A549 (cell line): Measurements from ENCODE around the gene GMCL1. TPM values are rescaled to one million over a fixed set of nuclear protein-coding genes. Genes with fewer than 3 reads are reported as not detected.

Source experiments
- ATAC-seq, 2 experiments: fragments of 200-7000 bp in 1 of 2; fragments of >200 bp in 1 of 2; cut with Nextera tagmentation in 1 of 2; cut with Tn5 transposase in 1 of 2; 3 replicates each; pipeline versions ENCODE4 v1.8.0 to v1.9.1; 2018 to 2020; ENCODE audit warnings: mild to moderate bottlenecking in 1 of 2, moderate library complexity in 1 of 2
- CTCF ChIA-PET: fragments of 300-600 bp; sonication (Branson Sonifier 250); formaldehyde crosslinking; extraction: SDS; loops from one replicate; lab custom pipeline; 2021; ENCODE audit warnings: antibody characterized with exemption, inconsistent platforms; lab: Yijun Ruan, JAX
- POLR2A ChIA-PET: fragments of 350-600 bp; formaldehyde crosslinking; extraction: SDS; loops from one replicate; lab custom pipeline; 2021; ENCODE audit warnings: antibody characterized with exemption, inconsistent platforms; lab: Yijun Ruan, JAX
- DNase-seq, 2 experiments: peaks; one replicate each; pipeline versions ENCODE4 v3.0.0 to v3.0.0-alpha.2; 2011 to 2016; ENCODE audit warnings: low read depth in 1 of 2, low spot score in 1 of 2
- FAIRE-seq: peaks from 2 replicates; lab custom pipeline; 2011; peaks lifted over from hg19 to GRCh38; lab: Jason Lieb, UNC
- H3K27ac ChIP-seq, 2 experiments: fragments of >200 bp; sonication (Bioruptor Twin); formaldehyde crosslinking; 3 replicates each; pipeline ENCODE4 v1.5.1; 2016 to 2017
- H3K4me1 ChIP-seq: fragments of >200 bp; sonication (Bioruptor Twin); formaldehyde crosslinking; 3 replicates; pipeline ENCODE4 v1.6.1; 2016
- H3K4me2 ChIP-seq: fragments of >200 bp; sonication (Bioruptor Twin); formaldehyde crosslinking; 3 replicates; pipeline ENCODE4 v1.6.1; 2016
- H3K4me3 ChIP-seq: fragments of >200 bp; sonication (Bioruptor Twin); formaldehyde crosslinking; 3 replicates; pipeline ENCODE4 v1.5.1; 2016
- H3K9me3 ChIP-seq: fragments of >200 bp; sonication (Bioruptor Twin); formaldehyde crosslinking; 3 replicates; pipeline ENCODE4 v1.6.1; 2016
- CBX8 ChIP-seq: fragments of 200-600 bp; sonication (generic); IDR thresholded peaks from 2 replicates; pipeline ENCODE4 v1.6.1; 2016
- CEBPB ChIP-seq, 2 experiments: fragments of >200 bp in 1 of 2; sonication (Bioruptor Twin) in 1 of 2; formaldehyde crosslinking in 1 of 2; IDR thresholded peaks; 2 replicates each; pipeline ENCODE4 v1.6.1; 2012 to 2016
- CHD2 ChIP-seq: fragments of 150-350 bp; IDR thresholded peaks from 2 replicates; pipeline ENCODE4 v1.6.1; 2014; ENCODE audit warnings: low read length; ENCODE audit not compliant: partially characterized antibody
- CHD4 ChIP-seq: fragments of 200-600 bp; sonication (generic); IDR thresholded peaks from 2 replicates; pipeline ENCODE4 v1.6.1; 2016; ENCODE audit warnings: antibody characterized with exemption, mild to moderate bottlenecking, borderline replicate concordance
- EHMT2 ChIP-seq: fragments of 200-600 bp; sonication (generic); IDR thresholded peaks from 2 replicates; pipeline ENCODE4 v1.6.1; 2016; ENCODE audit warnings: antibody characterized with exemption, low read depth, mild to moderate bottlenecking, moderate library complexity
- EP300 ChIP-seq, 2 experiments: fragments of >200 bp; sonication (Bioruptor Twin); formaldehyde crosslinking; IDR thresholded peaks; 2 replicates in 1 of 2; 3 replicates in 1 of 2; pipeline ENCODE4 v1.6.1; 2016 to 2017
- ESRRA ChIP-seq: fragments of 150-350 bp; IDR thresholded peaks from 2 replicates; pipeline ENCODE4 v1.6.1; 2014; ENCODE audit warnings: mild to moderate bottlenecking, low read length, borderline replicate concordance
- HDAC2 ChIP-seq: fragments of 200-600 bp; sonication (generic); IDR thresholded peaks from 2 replicates; pipeline ENCODE4 v1.6.1; 2016
- HEYL ChIP-seq: fragments of 250-450 bp; sonication (Bioruptor Pico); IDR thresholded peaks from 2 replicates; pipeline ENCODE4 v1.8.0; 2021; ENCODE audit warnings: mild to moderate bottlenecking, moderate library complexity
- MAZ ChIP-seq: fragments of 150-350 bp; IDR thresholded peaks from 2 replicates; pipeline ENCODE4 v1.6.1; 2014; ENCODE audit warnings: antibody characterized with exemption, low read depth, low read length, borderline replicate concordance
- POLR2A ChIP-seq: IDR thresholded peaks from 2 replicates; pipeline ENCODE4 v1.6.1; 2012; ENCODE audit warnings: mild to moderate bottlenecking, low read length
- POLR2AphosphoS2 ChIP-seq: conservative IDR thresholded peaks from 2 replicates; pipeline ENCODE4 v1.6.1; 2012; ENCODE audit warnings: low read length, improper control_type of control experiment, inconsistent platforms
- RAD21 ChIP-seq, 2 experiments: fragments of >200 bp in 1 of 2; sonication (Bioruptor Twin) in 1 of 2; formaldehyde crosslinking in 1 of 2; IDR thresholded peaks in 1 of 2; conservative IDR thresholded peaks in 1 of 2; 2 replicates in 1 of 2; 3 replicates in 1 of 2; pipeline ENCODE4 v1.6.1; 2012 to 2018; ENCODE audit warnings: inconsistent platforms in 1 of 2
- RARB ChIP-seq: fragments of 250-450 bp; sonication (Bioruptor Pico); IDR thresholded peaks from 2 replicates; pipeline ENCODE4 v1.8.0; 2021; ENCODE audit warnings: mild to moderate bottlenecking, moderate library complexity
- RCOR1 ChIP-seq: fragments of 150-350 bp; IDR thresholded peaks from 2 replicates; pipeline ENCODE4 v1.6.1; 2014; ENCODE audit warnings: antibody characterized with exemption, low read length, low read depth
- TP53 ChIP-seq: fragments of 250-450 bp; sonication (Bioruptor Pico); IDR thresholded peaks from 2 replicates; pipeline ENCODE4 v1.5.0; 2021; ENCODE audit warnings: mild to moderate bottlenecking, moderate library complexity
- ZNF302 ChIP-seq: fragments of 250-450 bp; sonication (Bioruptor Pico); IDR thresholded peaks from 2 replicates; pipeline ENCODE4 v1.9.0; 2021; ENCODE audit warnings: inconsistent platforms, mild to moderate bottlenecking, moderate library complexity
- WGBS: methylation state at CpG from one replicate; pipeline ENCODE4 v1.1.6; 2017; ENCODE audit errors: missing lambda C conversion rate; 5-methylcytosine and 5-hydroxymethylcytosine counted together
- polyA plus RNA-seq, 4 experiments: library from polyadenylated mRNA; depleted of rRNA in 3 of 4; stranded (reverse); fragments of >200 nt; fragmentation: RNase III in 1 of 4; extraction: RNeasy Plus Mini Kit Qiagen cat#74134 plus additional on column Dnase treatment in 1 of 4; gene quantifications; 2 replicates in 3 of 4; 3 replicates in 1 of 4; pipeline ENCODE4 v1.2.3, GENCODE V29; 2011 to 2017
- small RNA-seq, 6 experiments: library from RNA; depleted of rRNA; stranded (forward); fragments of <200 nt; gene quantifications; one replicate each; pipeline ENCODE3, GENCODE V24; 2012
- TF ChIP-seq, protein P1 (sequence below): fragments of >200 bp; sonication (Bioruptor Twin); formaldehyde crosslinking; IDR thresholded peaks from 3 replicates; pipeline ENCODE4 v1.5.1; 2016
- TF ChIP-seq, protein P2 (sequence below): fragments of >200 bp; sonication (Bioruptor Twin); formaldehyde crosslinking; IDR thresholded peaks from 3 replicates; pipeline ENCODE4 v1.6.1; 2016
- TF ChIP-seq, protein P3 (sequence below): IDR thresholded peaks from 2 replicates; pipeline ENCODE4 v1.6.1; 2012; ENCODE audit warnings: low read depth, borderline replicate concordance

GMCL1 gene
- polyA plus RNA-seq, 2 of the 4 experiments (the other 2 are of a cell fraction): 16.6 to 21.1 TPM

DNA sequence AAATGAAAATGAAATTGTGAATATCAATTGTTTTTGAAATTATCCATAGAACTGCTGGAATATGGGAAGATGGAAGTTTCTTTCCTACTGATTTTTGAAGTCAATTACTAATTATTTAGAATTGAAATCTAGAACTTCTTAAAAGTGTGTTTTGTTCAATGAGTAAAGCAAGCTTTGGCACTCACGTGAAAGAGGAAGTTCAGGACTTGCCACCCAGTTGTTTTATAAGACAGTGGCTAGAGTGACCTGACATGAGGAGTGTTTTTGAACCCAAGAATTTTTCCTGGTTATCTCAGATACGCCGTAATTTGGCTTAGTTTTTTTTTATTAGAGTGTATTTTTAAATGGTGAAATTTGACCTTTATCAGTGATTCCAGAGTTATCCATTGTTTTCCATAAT, 88.9 kb downstream of the GMCL1 start:
- 57% methylated on average over 3 of the region's 3 CpGs for WGBS
- no peak for TF ChIP-seq ESRRA
- no peak for TF ChIP-seq CBX8
- TF ChIP-seq RAD21 (conservative IDR thresholded peaks at IDR 0.05 in 1 of 2, IDR thresholded peaks at IDR 0.05 in 1 of 2): no peak
- no peak for FAIRE-seq
- Histone ChIP-seq H3K4me2 (peak overlapping the region; percentile 24; the same call in 2 of the 3 replicates), H3K4me1 (peaks cover 15% of the 10 kb centered on the region; the same call in 2 of the 3 replicates), H3K9me3 (no peaks in the 10 kb centered on the region), H3K4me3 (no peak overlapping the region), H3K27ac (no peak overlapping the region; a peak in 1 of 6 replicates)
- CTCF ChIA-PET: interaction anchor here (1.0 to 1.8 kb wide), 3 partner anchors 151 to 168 kb away, joined by 3 to 5 read pairs (median 3); no protein-coding TSS in a partner anchor
- POLR2A ChIA-PET: interaction anchor here (0.6 kb wide), 1 partner anchor 375 kb away, joined by 3 read pairs; the partner anchor contains the start of gene SNRPG
- ATAC-seq: no peak
- DNase-seq: no peak

DNA sequence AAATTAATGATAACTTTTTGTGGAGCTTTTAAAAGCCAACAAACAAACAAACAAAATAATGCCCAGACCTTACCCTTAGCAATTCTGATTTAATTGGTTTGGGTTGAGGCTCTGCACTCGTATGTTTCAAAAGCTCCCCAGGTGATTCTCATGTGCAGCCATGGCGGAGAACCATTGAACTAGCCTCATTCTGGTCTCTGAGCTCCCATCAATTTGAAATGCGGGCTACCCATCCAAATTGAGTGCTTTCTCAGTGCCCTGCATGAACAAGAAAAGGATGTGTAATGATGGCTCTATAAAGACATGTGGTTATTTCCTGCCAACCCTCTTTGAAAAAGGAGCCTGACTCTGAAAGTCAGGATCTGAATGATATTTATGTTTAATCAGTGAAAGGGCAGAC, 93.7 kb downstream of the GMCL1 start:
- no peak for ATAC-seq
- WGBS: 91% methylated on average over 3 of the region's 3 CpGs
- no peaks in the 10 kb centered on the region for H3K9me3 ChIP-seq
- ChIA-PET POLR2A (interaction anchor here (0.7 to 2.0 kb wide), 2 partner anchors 9 to 268 kb away, joined by 4 to 8 read pairs; partner anchors contain the start of genes C2orf42 and MXD1), CTCF (interaction anchor here (0.6 to 2.0 kb wide), 7 partner anchors 10 to 220 kb away, joined by 3 to 12 read pairs (median 6); no protein-coding TSS in a partner anchor)
- no peak for DNase-seq
- no peak overlapping the region for H3K4me3 ChIP-seq
- TF ChIP-seq EHMT2 (no peak), MAZ (no peak), POLR2A (no peak), CEBPB (IDR thresholded peaks at IDR 0.05) (no peak), ZNF302 (CRISPR knock-in tag) (no peak), TP53 (no peak), CHD4 (no peak), HEYL (CRISPR knock-in tag) (no peak), RARB (CRISPR knock-in tag) (no peak), EP300 (IDR thresholded peaks at IDR 0.05) (no peak)
- TF ChIP-seq, protein P1, sequence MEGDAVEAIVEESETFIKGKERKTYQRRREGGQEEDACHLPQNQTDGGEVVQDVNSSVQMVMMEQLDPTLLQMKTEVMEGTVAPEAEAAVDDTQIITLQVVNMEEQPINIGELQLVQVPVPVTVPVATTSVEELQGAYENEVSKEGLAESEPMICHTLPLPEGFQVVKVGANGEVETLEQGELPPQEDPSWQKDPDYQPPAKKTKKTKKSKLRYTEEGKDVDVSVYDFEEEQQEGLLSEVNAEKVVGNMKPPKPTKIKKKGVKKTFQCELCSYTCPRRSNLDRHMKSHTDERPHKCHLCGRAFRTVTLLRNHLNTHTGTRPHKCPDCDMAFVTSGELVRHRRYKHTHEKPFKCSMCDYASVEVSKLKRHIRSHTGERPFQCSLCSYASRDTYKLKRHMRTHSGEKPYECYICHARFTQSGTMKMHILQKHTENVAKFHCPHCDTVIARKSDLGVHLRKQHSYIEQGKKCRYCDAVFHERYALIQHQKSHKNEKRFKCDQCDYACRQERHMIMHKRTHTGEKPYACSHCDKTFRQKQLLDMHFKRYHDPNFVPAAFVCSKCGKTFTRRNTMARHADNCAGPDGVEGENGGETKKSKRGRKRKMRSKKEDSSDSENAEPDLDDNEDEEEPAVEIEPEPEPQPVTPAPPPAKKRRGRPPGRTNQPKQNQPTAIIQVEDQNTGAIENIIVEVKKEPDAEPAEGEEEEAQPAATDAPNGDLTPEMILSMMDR: no peak
- TF ChIP-seq, protein P2, sequence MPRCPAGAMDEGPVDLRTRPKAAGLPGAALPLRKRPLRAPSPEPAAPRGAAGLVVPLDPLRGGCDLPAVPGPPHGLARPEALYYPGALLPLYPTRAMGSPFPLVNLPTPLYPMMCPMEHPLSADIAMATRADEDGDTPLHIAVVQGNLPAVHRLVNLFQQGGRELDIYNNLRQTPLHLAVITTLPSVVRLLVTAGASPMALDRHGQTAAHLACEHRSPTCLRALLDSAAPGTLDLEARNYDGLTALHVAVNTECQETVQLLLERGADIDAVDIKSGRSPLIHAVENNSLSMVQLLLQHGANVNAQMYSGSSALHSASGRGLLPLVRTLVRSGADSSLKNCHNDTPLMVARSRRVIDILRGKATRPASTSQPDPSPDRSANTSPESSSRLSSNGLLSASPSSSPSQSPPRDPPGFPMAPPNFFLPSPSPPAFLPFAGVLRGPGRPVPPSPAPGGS: no peak
- TF ChIP-seq, protein P3, sequence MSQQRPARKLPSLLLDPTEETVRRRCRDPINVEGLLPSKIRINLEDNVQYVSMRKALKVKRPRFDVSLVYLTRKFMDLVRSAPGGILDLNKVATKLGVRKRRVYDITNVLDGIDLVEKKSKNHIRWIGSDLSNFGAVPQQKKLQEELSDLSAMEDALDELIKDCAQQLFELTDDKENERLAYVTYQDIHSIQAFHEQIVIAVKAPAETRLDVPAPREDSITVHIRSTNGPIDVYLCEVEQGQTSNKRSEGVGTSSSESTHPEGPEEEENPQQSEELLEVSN: no peak
- no peak overlapping the region for H3K4me2 ChIP-seq
- FAIRE-seq: no peak
- H3K27ac ChIP-seq: no peak overlapping the region
- peaks cover 3% of the 10 kb centered on the region; the same call in 2 of the 3 replicates for H3K4me1 ChIP-seq

DNA sequence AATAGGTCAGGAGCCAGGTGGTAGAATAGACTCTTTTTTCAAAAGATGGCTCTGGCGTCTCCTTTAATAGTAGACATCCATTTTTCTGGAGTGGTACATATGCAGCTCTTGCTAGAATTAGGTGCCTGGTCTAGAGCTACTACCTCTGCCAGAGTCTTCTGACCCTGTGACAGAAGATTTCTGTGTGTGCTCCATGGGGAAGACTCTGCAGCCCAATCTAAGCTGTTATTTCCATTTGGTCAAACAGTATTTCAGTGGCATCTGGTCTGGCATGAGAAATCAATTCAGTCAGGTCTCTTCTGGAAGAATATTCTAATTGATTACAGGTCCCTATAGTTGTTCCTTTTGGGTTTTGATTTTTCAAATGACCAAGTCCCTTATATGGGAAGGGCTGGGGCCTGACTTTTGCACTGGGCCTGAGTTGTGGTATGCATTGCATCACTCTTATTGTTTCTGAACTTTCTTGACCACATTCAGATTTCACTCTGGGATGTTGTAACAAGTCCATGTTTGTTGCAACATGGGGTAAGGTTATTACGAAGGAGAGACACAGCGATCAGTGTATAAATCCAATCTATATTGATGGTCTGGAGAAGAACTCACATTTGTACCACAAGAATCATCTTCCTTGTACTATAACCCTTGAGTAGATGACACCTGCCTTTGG, 97.5 kb downstream of the GMCL1 start:
- WGBS: 73% methylated on average over 3 of the region's 3 CpGs
- DNase-seq: no peak
- H3K27ac ChIP-seq: no peak overlapping the region
- POLR2A ChIA-PET: no interaction called here
- no peak overlapping the region for H3K4me3 ChIP-seq
- ATAC-seq: no peak
- CTCF ChIA-PET: interaction anchor here (0.6 kb wide), 1 partner anchor 80 kb away, joined by 4 read pairs; no protein-coding TSS in a partner anchor
- FAIRE-seq: no peak
- no peaks in the 10 kb centered on the region for H3K9me3 ChIP-seq
- no peaks in the 10 kb centered on the region for H3K4me1 ChIP-seq
- no peak overlapping the region for H3K4me2 ChIP-seq
- no peak for TF ChIP-seq CHD2
- no peak for TF ChIP-seq RCOR1
- TF ChIP-seq POLR2AphosphoS2: no peak
- no peak for TF ChIP-seq MAZ
- TF ChIP-seq POLR2A: no peak
- TF ChIP-seq HDAC2: no peak
- no peak for TF ChIP-seq CEBPB (IDR thresholded peaks at IDR 0.05)
- no peak for TF ChIP-seq CHD4

Small RNA genes within 50 kb of the gene (small RNA-seq; reads per million reads assigned to genes)
- 0 reads per million in 6 experiments for gene RPL23AP92

Other genes with a start within 250 kb of the GMCL1 start
- gene AAK1, start 185.9 kb upstream of the GMCL1 start, polyA plus RNA-seq (2011; rRNA removed): 25.7 and 26.9 TPM in 2 replicates
- gene AAK1, start 185.9 kb upstream of the GMCL1 start, polyA plus RNA-seq (2017; fragmentation: RNase III; extraction: RNeasy Plus Mini Kit Qiagen cat#74134 plus additional on column Dnase treatment): 15.9 to 19.3 TPM (median 15.9 TPM) in 3 replicates
- gene ANXA4, start 87.5 kb upstream of the GMCL1 start, polyA plus RNA-seq (2011; rRNA removed): 341 and 360 TPM in 2 replicates
- 514 to 554 TPM (median 521 TPM) in 3 replicates for gene ANXA4, start 87.5 kb upstream of the GMCL1 start, polyA plus RNA-seq (2017; fragmentation: RNase III; extraction: RNeasy Plus Mini Kit Qiagen cat#74134 plus additional on column Dnase treatment)
- gene SNRNP27, start 64.3 kb downstream of the GMCL1 start, polyA plus RNA-seq (2011; rRNA removed): 53.0 and 115 TPM in 2 replicates
- 90.8 to 97.5 TPM (median 92.1 TPM) in 3 replicates for gene SNRNP27, start 64.3 kb downstream of the GMCL1 start, polyA plus RNA-seq (2017; fragmentation: RNase III; extraction: RNeasy Plus Mini Kit Qiagen cat#74134 plus additional on column Dnase treatment)
- 7.4 and 8.3 TPM in 2 replicates for gene MXD1, start 85.4 kb downstream of the GMCL1 start, polyA plus RNA-seq (2011; rRNA removed)
- 2.0 to 2.5 TPM (median 2.0 TPM) in 3 replicates for gene MXD1, start 85.4 kb downstream of the GMCL1 start, polyA plus RNA-seq (2017; fragmentation: RNase III; extraction: RNeasy Plus Mini Kit Qiagen cat#74134 plus additional on column Dnase treatment)
- 0.36 and 0.57 TPM in 2 replicates for gene ASPRV1, start 132.0 kb downstream of the GMCL1 start, polyA plus RNA-seq (2011; rRNA removed)
- gene ASPRV1, start 132.0 kb downstream of the GMCL1 start, polyA plus RNA-seq (2017; fragmentation: RNase III; extraction: RNeasy Plus Mini Kit Qiagen cat#74134 plus additional on column Dnase treatment): 0.30 to 0.36 TPM (median 0.31 TPM) in 3 replicates